ENCODE data around the gene PLXNB2. TPM values are rescaled to one million over a fixed set of nuclear protein-coding genes. Genes with fewer than 3 reads are reported as not detected.
"Not testable (repeated sequence)": the region's sequence is repeated elsewhere in the genome, so short reads cannot be mapped to it uniquely, and the experiment has no call there.

The PLXNB2 gene
- polyA plus RNA-seq, 6 donors from 2014 or later: 0.46 to 1.1 (median 0.66) TPM; not detected in 1

DNA sequence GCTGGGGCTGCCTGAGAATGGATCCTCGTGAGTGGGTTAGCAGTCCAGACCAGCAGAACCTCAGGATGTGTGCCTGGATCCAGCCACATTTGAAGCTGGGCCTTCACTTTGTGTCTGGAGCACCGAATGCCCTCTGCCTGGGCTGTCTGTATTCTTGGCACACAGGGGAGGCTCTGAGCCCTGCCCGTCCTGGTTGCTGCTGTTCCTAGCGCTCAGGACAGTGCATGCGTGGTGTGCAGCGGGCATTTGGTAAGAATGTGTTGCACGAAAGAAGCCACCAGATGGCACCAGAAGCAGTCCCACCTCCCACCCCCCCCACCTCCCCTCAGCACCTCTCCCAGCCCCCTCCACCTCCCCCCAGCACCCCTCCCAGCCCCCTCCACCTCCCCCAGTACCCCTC, 33.1 kb downstream of the PLXNB2 start:
- H3K27ac Mint-ChIP-seq: peak overlapping the region in 1 of 6 donors; percentile 85
- H3K9me3 Mint-ChIP-seq: no peaks in the 10 kb centered on the region
- H3K27me3 Mint-ChIP-seq: peaks cover 0 to 6% (median 2%) of the 10 kb centered on the region in 3 donors
- ATAC-seq (ENCODE audit: low read depth in 2 of 2) (peak in 1 of 2 donors; percentile 22), DNase-seq (peak; percentile 49)
- peaks cover 8 to 24% (median 13%) of the 10 kb centered on the region in 3 donors for H3K4me1 Mint-ChIP-seq
- H3K36me3 Mint-ChIP-seq: no peaks in the 10 kb centered on the region
- peak overlapping the region in 3 of 8 donors; percentile 44 to 69 (median 52) for H3K4me3 Mint-ChIP-seq

- not testable (repeated sequence) for H3K9me3 Mint-ChIP-seq; H3K27me3 Mint-ChIP-seq; H3K36me3 Mint-ChIP-seq; ATAC-seq (ENCODE audit: low read depth in 2 of 2); DNase-seq
- Mint-ChIP-seq H3K27ac (peak overlapping the region in 1 of 6 donors; percentile 85), H3K4me3 (peak overlapping the region in 2 of 8 donors; percentile 52 to 79), H3K4me1 (peaks cover 8 to 26% (median 17%) of the 10 kb centered on the region in 3 donors)
Measured at GRCh38 chr22:50273781-50274180, 33.7 kb downstream of the PLXNB2 start.

GRCh38 chr22:50273352-50273751, 34.1 kb downstream of the PLXNB2 start:
- H3K4me1 Mint-ChIP-seq: peaks cover 12 to 30% (median 21%) of the 10 kb centered on the region in 3 donors
- H3K9me3 Mint-ChIP-seq; H3K36me3 Mint-ChIP-seq; H3K27ac Mint-ChIP-seq; DNase-seq; ATAC-seq (ENCODE audit: low read depth in 2 of 2): not testable (repeated sequence)
- peak overlapping the region in 1 of 8 donors; percentile 52 for H3K4me3 Mint-ChIP-seq
- H3K27me3 Mint-ChIP-seq: peaks cover 0 to 12% (median 6%) of the 10 kb centered on the region in 3 donors

- ATAC-seq (ENCODE audit: low read depth in 2 of 2): no peak
- Mint-ChIP-seq H3K27ac (no peak overlapping the region), H3K27me3 (peaks cover 0 to 16% (median 6%) of the 10 kb centered on the region in 3 donors), H3K9me3 (no peaks in the 10 kb centered on the region), H3K4me3 (peak overlapping the region in 4 of 8 donors; percentile 24 to 63 (median 38)), H3K4me1 (peaks cover 12 to 34% (median 25%) of the 10 kb centered on the region in 3 donors), H3K36me3 (no peaks in the 10 kb centered on the region)
- no peak for DNase-seq
Measured at GRCh38 chr22:50272044-50272802, 35.2 kb downstream of the PLXNB2 start.

GRCh38 chr22:50271519-50271970, 35.9 kb downstream of the PLXNB2 start:
- Mint-ChIP-seq H3K4me1 (peaks cover 12 to 34% (median 25%) of the 10 kb centered on the region in 3 donors), H3K27ac (peak overlapping the region in 1 of 6 donors; percentile 4), H3K36me3 (no peaks in the 10 kb centered on the region), H3K27me3 (peaks cover 0 to 16% (median 6%) of the 10 kb centered on the region in 3 donors), H3K9me3 (no peaks in the 10 kb centered on the region), H3K4me3 (peak overlapping the region in 4 of 8 donors; percentile 33 to 78 (median 76))
- DNase-seq: peak; percentile 45
- ATAC-seq (ENCODE audit: low read depth in 2 of 2): peak; percentile 11 to 19

- H3K4me1 Mint-ChIP-seq: peaks cover 11 to 34% (median 25%) of the 10 kb centered on the region in 3 donors
- H3K36me3 Mint-ChIP-seq: no peaks in the 10 kb centered on the region
- peak overlapping the region; percentile 75 to 86 (median 78) for H3K4me3 Mint-ChIP-seq
- ATAC-seq (ENCODE audit: low read depth in 2 of 2): peak; percentile 51 to 57
- H3K27me3 Mint-ChIP-seq: peaks cover 0 to 21% (median 6%) of the 10 kb centered on the region in 3 donors
- DNase-seq: peak; percentile 71
- no peak overlapping the region for H3K27ac Mint-ChIP-seq
- no peaks in the 10 kb centered on the region for H3K9me3 Mint-ChIP-seq
Measured at GRCh38 chr22:50270666-50271394, 36.6 kb downstream of the PLXNB2 start.

DNA sequence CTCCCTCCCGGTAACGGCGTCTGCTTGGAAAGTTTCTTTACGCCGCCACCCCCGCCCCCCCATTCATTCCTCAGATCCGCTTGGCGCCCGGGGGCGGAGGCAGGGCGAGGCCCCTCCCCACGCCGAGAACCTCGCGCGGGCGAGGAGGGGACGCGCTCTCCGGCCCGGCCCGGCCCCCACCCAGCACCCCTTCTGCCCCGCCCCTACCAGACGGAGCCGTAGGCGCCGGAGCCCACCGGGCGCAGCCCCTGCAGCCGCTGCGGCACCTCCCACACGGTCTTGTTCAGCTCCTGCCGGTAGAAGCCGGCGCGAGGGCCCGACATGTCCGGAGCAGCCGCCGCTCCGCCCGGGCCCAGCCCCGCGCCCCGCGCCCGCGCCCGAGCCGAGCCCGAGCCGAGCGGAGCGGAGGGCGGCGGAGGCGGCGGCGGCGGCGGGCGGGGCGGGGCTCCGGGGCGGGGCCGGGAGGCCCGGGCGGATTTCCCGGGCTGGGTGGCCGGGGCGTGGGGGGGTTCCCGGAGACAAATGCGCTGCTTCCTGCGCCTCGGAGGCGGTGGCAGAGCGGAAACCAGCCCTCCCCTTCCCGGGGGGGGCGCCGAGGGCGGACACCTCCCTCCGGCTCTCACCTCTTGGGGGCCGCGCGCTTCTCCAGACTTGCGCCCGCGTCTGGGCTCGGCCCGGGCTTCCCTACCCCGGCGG, 37.3 kb downstream of the PLXNB2 start, which contains the start of gene MAPK11:
TSS of gene MAPK11 (minus strand) at position 411 of the 696 bp plus-strand sequence. CDS start at position 323, 88 bp downstream.
- ATAC-seq (ENCODE audit: low read depth in 2 of 2): peak; percentile 57 to 64
- peak within 1 kb of the TSS; percentile 75 to 86 (median 78) for H3K4me3 Mint-ChIP-seq

DNA sequence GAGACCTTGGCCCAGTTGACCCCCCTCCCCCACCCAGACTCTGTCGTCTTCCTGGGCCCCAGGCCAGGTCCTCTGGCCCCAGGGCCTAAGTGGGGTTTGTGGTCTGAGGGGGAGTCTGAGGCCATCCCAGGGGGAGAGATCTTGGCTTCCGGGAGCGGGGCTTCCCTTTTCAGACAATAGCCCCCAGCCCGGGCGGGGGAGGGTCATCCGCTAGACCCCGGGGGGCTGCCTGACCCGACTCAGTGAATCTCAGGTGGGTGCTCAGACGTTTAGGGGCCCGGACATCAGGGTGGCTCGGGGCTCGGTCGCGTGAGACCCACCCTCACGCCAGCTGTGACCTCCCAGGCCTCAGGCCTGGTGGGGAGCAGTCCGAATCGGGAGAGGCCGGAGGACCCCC, 37.9 kb downstream of the PLXNB2 start:
- ATAC-seq (ENCODE audit: low read depth in 2 of 2) (no peak), DNase-seq (no peak)
- H3K27ac Mint-ChIP-seq: no peak overlapping the region
- H3K4me3 Mint-ChIP-seq: peak overlapping the region; percentile 3 to 77 (median 70)
- H3K27me3 Mint-ChIP-seq: peaks cover 0 to 22% (median 6%) of the 10 kb centered on the region in 3 donors
- H3K36me3 Mint-ChIP-seq: no peaks in the 10 kb centered on the region
- no peaks in the 10 kb centered on the region for H3K9me3 Mint-ChIP-seq
- peaks cover 8 to 29% (median 28%) of the 10 kb centered on the region in 3 donors for H3K4me1 Mint-ChIP-seq

More for the DNA sequence above, 37.3 kb downstream of the PLXNB2 start, which contains the start of gene MAPK11:
- no peak within 1 kb of the TSS for H3K27ac Mint-ChIP-seq
- peaks cover 8 to 32% (median 28%) of the 10 kb centered on the region in 3 donors for H3K4me1 Mint-ChIP-seq
- peak; percentile 57 for DNase-seq
- H3K27me3 Mint-ChIP-seq: peaks cover 0 to 21% (median 6%) of the 10 kb centered on the region in 3 donors
- H3K9me3 Mint-ChIP-seq: no peaks in the 10 kb centered on the region
- no peaks in the 10 kb centered on the region for H3K36me3 Mint-ChIP-seq

- DNase-seq (no peak), ATAC-seq (ENCODE audit: low read depth in 2 of 2) (no peak)
- Mint-ChIP-seq H3K27me3 (peaks cover 0 to 30% (median 1%) of the 10 kb centered on the region in 3 donors), H3K9me3 (no peaks in the 10 kb centered on the region), H3K27ac (peak overlapping the region in 1 of 6 donors; percentile 4), H3K4me1 (peaks cover 8 to 22% (median 22%) of the 10 kb centered on the region in 3 donors), H3K4me3 (peak overlapping the region in 7 of 8 donors; percentile 30 to 86 (median 47)), H3K36me3 (no peaks in the 10 kb centered on the region)
Measured at GRCh38 chr22:50268655-50269113, 38.8 kb downstream of the PLXNB2 start.

GRCh38 chr22:50267591-50268390, 39.7 kb downstream of the PLXNB2 start:
- Mint-ChIP-seq H3K27me3 (peaks cover 0 to 39% (median 0%) of the 10 kb centered on the region in 3 donors), H3K4me3 (peak overlapping the region in 5 of 8 donors; percentile 22 to 86 (median 67)), H3K9me3 (no peaks in the 10 kb centered on the region), H3K27ac (no peak overlapping the region), H3K36me3 (no peaks in the 10 kb centered on the region), H3K4me1 (peaks cover 8 to 25% (median 21%) of the 10 kb centered on the region in 3 donors)
- ATAC-seq (ENCODE audit: low read depth in 2 of 2) (peak; percentile 19 to 22), DNase-seq (no peak)

- no peak overlapping the region for H3K4me3 Mint-ChIP-seq
- no peak overlapping the region for H3K27ac Mint-ChIP-seq
- H3K9me3 Mint-ChIP-seq: no peaks in the 10 kb centered on the region
- DNase-seq (no peak), ATAC-seq (ENCODE audit: low read depth in 2 of 2) (no peak)
- peaks cover 13 to 33% (median 27%) of the 10 kb centered on the region in 3 donors for H3K4me1 Mint-ChIP-seq
- no peaks in the 10 kb centered on the region for H3K36me3 Mint-ChIP-seq
- H3K27me3 Mint-ChIP-seq: peaks cover 0 to 47% (median 6%) of the 10 kb centered on the region in 3 donors
Measured at GRCh38 chr22:50266994-50267393, 40.5 kb downstream of the PLXNB2 start.

Measured in naive B cell (primary cell).